Measurements from ENCODE around the gene DDAH1.
"Not testable (repeated sequence)": the region's sequence is repeated elsewhere in the genome, so short reads cannot be mapped to it uniquely, and the experiment has no call there.

DDAH1 gene

GRCh38 chr1:85465099-85465785 lies at the start of gene DDAH1:
Gene DDAH1 (minus strand): TSS chr1:85465159. CDS start chr1:85465045, 114 bp downstream.
- no peak for DNase-seq (ENCODE audit: low read depth)

- not testable (repeated sequence) for DNase-seq (ENCODE audit: low read depth)
Observed at GRCh38 chr1:85513998-85514397, 49.0 kb upstream of the DDAH1 start.

GRCh38 chr1:85504417-85504816 lies 39.5 kb upstream of the DDAH1 start:
- DNase-seq (ENCODE audit: low read depth) = no peak

GRCh38 chr1:85502625-85503083 lies 37.7 kb upstream of the DDAH1 start:
- peak; percentile 4 for DNase-seq (ENCODE audit: low read depth)

- no peak for DNase-seq (ENCODE audit: low read depth)
Observed at GRCh38 chr1:85502171-85502570, 37.2 kb upstream of the DDAH1 start.

GRCh38 chr1:85501355-85501898 lies 36.5 kb upstream of the DDAH1 start:
- no peak for DNase-seq (ENCODE audit: low read depth)

- no peak for DNase-seq (ENCODE audit: low read depth)
Observed at GRCh38 chr1:85496941-85497582, 32.1 kb upstream of the DDAH1 start.

GRCh38 chr1:85495556-85495955 lies 30.6 kb upstream of the DDAH1 start:
- no peak for DNase-seq (ENCODE audit: low read depth)

GRCh38 chr1:85494904-85495266 lies 29.9 kb upstream of the DDAH1 start:
- DNase-seq (ENCODE audit: low read depth) = no peak

GRCh38 chr1:85494074-85494903 lies 29.3 kb upstream of the DDAH1 start:
- DNase-seq (ENCODE audit: low read depth) = no peak

GRCh38 chr1:85490270-85490985 lies 25.5 kb upstream of the DDAH1 start:
- no peak for DNase-seq (ENCODE audit: low read depth)

- no peak for DNase-seq (ENCODE audit: low read depth)
Observed at GRCh38 chr1:85488126-85488525, 23.2 kb upstream of the DDAH1 start.

GRCh38 chr1:85485516-85485915 lies 20.6 kb upstream of the DDAH1 start:
- no peak for DNase-seq (ENCODE audit: low read depth)

- no peak for DNase-seq (ENCODE audit: low read depth)
Observed at GRCh38 chr1:85484716-85485115, 19.8 kb upstream of the DDAH1 start.

GRCh38 chr1:85484264-85484663 lies 19.3 kb upstream of the DDAH1 start:
- no peak for DNase-seq (ENCODE audit: low read depth)

- DNase-seq (ENCODE audit: low read depth) = no peak
Observed at GRCh38 chr1:85481688-85482087, 16.7 kb upstream of the DDAH1 start.

GRCh38 chr1:85480566-85480965 lies 15.6 kb upstream of the DDAH1 start:
- no peak for DNase-seq (ENCODE audit: low read depth)

GRCh38 chr1:85479491-85479890 lies 14.5 kb upstream of the DDAH1 start:
- no peak for DNase-seq (ENCODE audit: low read depth)

- DNase-seq (ENCODE audit: low read depth) = no peak
Observed at GRCh38 chr1:85478366-85478765, 13.4 kb upstream of the DDAH1 start.

- no peak for DNase-seq (ENCODE audit: low read depth)
Observed at GRCh38 chr1:85475055-85475454, 10.1 kb upstream of the DDAH1 start.

GRCh38 chr1:85473390-85473789 lies 8.4 kb upstream of the DDAH1 start:
- no peak for DNase-seq (ENCODE audit: low read depth)

GRCh38 chr1:85471558-85471957 lies 6.6 kb upstream of the DDAH1 start:
- no peak for DNase-seq (ENCODE audit: low read depth)

Data from CMK (cell line).